ENCODE data around the gene CEP162. TPM values are rescaled to one million over a fixed set of nuclear protein-coding genes. Genes with fewer than 3 reads are reported as not detected.
"Not testable (repeated sequence)": the region's sequence is repeated elsewhere in the genome, so short reads cannot be mapped to it uniquely, and the experiment has no call there.

Gene CEP162
- total RNA-seq = 1 to 10 TPM; 8.0 to 8.5 TPM
- long read RNA-seq, partial matches to known transcripts = 0 of 2 reads
- long read RNA-seq, other reads (novel, unspliced or antisense) = 2 of 2 reads

DNA sequence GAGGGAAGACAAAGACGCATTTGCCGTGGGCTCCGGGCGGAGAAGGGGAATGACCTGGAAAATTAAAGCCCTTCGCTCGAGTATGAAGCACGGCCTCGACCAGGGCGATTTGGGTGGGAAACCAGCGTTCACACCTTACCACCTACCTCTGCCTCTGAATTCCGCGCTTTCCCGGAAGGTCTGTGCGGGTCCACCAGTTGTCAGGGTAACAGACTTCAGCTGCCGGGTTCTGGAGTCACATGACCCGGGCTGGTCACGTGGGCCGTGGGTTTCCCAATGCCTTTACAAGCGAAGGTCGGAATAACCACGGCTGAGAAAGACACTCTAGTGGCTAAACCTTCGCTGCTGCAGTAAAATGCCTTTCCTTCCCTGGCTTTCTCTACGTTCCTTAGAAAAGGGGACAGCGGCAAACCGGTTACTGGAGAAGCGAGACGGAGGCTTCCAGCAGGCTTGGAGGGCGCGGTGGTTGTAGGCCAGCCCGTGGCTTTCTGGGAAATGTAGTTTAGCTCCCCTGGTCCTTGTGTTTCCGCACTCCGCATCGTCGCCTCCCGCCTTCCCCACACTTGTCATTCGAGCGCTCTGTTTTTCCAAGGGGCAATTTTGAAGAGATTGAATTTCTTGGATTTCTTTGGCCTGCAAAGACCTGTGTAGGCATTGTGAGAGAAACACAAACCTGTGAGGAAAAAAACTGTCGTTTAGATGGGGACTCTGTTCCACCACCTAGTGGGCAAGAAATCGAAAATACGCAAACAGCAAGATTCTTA is at the start of gene CEP162:
Gene CEP162 (minus strand): TSS at position 210 of the 764 bp plus-strand sequence. CDS start 1,250 bp downstream, outside the sequence.
- intact Hi-C loops (cut with DNase I, micrococcal nuclease) = no loop called here
- DNase-seq (peak; percentile 93 to 96), ATAC-seq (peak; percentile 98)

DNA sequence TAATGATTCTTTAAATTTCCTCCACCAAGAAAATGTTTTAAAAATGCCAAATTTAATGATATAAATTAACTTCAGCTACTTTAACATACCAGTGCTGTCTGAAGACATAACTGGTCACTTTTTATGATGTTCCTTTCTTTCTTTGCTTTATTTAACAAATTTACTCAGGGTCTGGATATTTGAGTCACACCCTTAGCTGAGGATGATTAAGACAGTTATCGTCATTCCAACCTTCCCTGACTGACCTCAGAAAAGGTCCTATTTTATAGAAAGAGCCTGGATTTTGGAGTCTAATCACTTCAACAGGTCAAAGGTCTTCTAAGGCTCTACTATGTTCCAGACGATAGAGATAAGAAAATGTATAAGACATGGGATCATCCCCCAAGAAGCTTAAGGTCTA is 47.4 kb upstream of the CEP162 start:
- DNase-seq = no peak
- ATAC-seq = no peak
- intact Hi-C loops (cut with DNase I, micrococcal nuclease) = no loop called here

DNA sequence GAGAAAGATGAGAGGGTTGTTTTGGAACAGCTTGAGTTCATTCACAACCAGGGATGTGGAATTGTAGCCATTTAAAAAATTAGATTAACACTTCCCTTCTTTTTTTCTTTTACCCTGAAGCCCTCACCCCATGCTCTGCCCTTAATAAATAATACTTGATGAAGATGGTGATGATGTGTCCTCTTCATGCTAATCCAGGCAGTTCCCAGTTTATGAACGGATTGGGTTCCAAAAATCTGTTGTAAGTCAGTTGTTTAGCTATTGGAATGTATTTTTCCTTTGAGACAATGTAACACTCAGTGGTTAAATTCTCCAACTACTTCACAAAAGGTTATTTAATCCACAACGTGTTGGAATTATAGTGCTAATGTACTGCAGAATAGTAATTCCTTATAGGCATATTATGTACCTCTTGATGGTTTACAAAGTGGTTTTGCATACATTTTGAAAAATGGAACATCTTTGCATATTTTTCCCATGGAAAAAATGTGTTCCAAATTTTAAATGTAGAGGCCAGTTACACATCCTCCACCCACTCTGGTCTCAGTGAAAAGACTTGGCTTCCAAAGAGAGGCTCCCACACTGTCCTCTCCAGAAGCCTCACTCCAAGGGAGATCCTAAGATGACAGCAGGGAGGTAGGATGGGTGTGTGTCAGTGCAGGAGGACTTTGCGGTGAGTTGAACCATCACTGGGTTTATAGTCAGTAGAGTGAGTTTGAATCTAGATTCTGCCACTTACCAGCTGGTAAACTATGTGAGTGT is 45.8 kb upstream of the CEP162 start:
- no peak for ATAC-seq
- intact Hi-C loops (cut with DNase I, micrococcal nuclease) = no loop called here

DNA sequence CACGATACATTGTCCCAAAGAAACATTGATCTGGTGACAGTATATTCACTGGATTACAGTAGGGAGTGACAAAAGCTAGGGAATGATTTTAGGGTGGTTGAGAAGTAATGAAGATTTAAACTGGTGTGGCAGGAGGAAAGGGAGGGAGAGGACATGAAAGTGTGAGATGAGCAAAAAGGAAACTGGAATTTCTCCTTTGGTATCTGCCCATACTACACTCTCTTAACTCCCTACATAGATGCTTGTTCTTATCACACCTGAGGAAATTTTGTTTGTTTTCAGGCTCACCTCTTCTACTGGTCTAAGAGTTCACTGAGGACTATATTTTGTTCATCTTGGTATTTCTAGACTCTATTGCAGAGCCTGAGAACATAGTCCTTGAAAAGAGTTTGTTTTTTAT is 44.9 kb upstream of the CEP162 start:
- ATAC-seq (no peak), DNase-seq (no peak)
- intact Hi-C loops (cut with DNase I, micrococcal nuclease) = no loop called here

More for the DNA sequence above, 45.8 kb upstream of the CEP162 start:
- no peak for DNase-seq

DNA sequence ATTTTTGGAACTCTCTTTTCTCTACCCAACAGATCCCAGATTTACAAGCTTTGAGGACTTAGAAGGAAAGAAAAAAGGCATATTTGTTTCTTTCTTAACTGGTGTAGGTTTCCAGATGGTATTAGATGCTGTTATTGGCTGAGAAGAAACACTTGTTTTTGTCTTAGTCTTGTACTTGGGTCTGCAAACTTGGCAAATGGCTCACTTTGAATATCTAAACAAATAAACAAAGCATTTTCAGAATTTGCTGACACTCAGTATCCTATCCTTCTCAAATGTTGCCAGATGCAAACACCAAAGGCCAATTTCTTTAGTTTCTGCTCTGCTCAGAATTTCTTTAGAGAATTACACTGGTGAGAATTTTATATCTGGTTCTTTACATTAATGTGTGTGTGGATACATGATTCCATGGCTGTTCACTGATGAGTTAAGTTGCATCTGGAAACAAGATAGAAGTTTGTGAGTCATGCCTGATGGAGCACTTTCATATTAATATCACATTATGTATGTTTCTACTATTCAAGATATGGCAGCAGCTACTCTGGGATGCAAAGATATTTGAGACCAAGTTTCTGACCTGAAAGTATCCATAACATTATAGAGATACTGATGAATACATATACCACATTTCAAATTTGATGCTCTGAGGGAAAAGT is 43.7 kb upstream of the CEP162 start:
- ATAC-seq = no peak
- intact Hi-C loops (cut with DNase I, micrococcal nuclease) = no loop called here

DNA sequence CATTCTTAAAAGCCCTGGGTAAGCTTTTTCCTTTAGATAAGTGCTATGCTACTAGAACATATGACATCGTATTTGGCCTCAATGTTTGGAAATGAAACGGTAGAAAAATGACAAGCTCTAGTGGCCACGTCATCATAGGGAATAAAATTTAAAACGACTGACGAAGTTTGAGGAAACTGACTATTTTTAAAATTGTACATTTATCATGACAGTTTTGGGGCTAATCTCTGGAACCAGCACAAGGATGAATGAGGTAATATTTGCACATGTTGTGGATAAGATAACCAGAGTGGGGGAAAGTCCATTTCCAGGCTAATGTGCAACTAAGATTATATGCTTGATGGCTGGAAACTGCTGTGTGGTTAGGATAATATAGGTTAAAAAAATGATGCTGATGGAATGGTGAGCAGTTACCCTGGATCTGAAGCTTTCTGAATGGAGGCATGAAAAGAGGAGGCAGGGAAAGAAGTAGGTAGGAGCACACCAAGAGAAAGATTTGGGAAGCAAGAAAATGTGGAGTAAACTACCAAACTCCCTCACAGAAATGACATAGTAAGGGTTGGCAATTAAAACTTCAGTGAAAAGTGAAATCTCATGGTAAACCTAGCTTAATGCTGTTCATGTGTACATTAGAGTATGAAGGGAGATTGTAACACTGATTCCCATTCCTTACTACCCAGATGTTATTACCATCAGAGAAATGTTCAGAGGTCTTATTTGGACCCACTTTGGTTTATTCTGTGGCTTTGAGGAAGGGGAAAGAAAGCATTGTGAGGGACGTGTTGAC is 42.7 kb upstream of the CEP162 start:
- DNase-seq (no peak), ATAC-seq (no peak)
- intact Hi-C loops (cut with DNase I, micrococcal nuclease) = no loop called here

More for the DNA sequence above, 43.7 kb upstream of the CEP162 start:
- DNase-seq = no peak

DNA sequence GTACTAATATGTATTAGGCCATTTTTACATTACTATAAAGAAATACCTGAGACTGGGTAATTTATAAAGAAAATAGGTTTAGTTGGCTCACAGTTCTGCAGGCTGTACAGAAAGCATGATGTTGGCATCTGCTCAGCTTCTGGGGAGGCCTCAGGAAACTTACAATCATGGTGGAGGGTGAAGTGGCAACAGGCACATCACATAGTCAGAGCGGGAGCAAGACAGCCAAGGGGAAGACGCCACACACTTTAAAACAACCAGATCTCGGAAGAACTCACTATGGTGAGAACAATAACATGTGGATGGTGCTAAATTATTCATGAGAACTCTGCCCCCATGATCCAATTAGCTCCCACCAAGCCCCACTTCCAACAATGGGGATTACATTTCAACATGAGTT is 41.3 kb upstream of the CEP162 start:
- ATAC-seq (no peak), DNase-seq (no peak)
- intact Hi-C loops (cut with DNase I, micrococcal nuclease) = no loop called here

DNA sequence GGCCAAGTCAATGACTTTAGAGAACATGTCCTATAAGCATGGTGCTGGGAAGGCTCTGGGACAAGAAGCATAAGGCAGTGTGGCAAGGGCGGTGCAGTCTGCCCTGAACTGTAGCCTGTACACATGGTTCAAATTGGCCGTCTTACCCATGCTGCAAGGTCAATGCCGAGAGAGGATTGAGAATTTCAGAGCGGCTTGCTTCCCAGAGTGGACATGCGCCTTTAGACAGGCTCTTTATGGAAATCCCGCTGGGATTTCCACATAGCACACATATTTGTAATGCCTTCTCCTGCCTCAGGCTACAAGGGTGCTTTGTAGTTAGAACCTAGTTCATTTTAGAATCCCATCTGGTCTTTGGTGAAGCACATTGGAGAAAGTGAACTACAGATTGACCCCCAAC is 36.1 kb upstream of the CEP162 start:
- DNase-seq (no peak), ATAC-seq (no peak)
- intact Hi-C loops (cut with DNase I, micrococcal nuclease) = no loop called here

GRCh38 chr6:84260926-84261325 is 33.5 kb upstream of the CEP162 start:
- ATAC-seq (no peak), DNase-seq (no peak)
- intact Hi-C loops (cut with DNase I, micrococcal nuclease) = no loop called here

DNA sequence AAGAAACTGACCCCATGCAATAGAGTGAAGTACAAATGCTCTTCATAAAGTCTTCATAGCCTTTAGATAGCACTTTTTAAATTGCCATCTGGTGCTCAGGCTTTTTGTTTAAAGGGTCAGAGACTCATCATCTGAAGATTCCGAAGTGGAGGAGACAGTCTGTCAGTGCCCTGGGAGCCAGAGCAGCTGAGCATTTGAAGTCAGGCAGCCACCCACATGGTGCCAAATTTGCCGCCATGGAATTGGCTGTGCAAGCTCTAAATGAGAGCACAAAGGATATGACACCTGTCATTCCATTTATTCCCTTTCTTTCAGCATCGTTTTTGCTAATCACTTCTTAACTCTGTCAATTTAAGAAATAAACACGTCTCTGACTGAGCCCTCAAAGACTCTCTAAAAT is 32.8 kb upstream of the CEP162 start:
- ATAC-seq (no peak), DNase-seq (no peak)
- intact Hi-C loops (cut with DNase I, micrococcal nuclease) = no loop called here

- ATAC-seq = no peak
- DNase-seq = no peak
- intact Hi-C loops (cut with DNase I, micrococcal nuclease) = no loop called here
Measured at GRCh38 chr6:84258866-84259265, 31.4 kb upstream of the CEP162 start.

- DNase-seq = no peak
- intact Hi-C loops (cut with DNase I, micrococcal nuclease) = no loop called here
- ATAC-seq = no peak
Measured at GRCh38 chr6:84258268-84258667, 30.8 kb upstream of the CEP162 start.

- no peak for DNase-seq
- no peak for ATAC-seq
- intact Hi-C loops (cut with DNase I, micrococcal nuclease) = no loop called here
Measured at GRCh38 chr6:84255641-84256040, 28.2 kb upstream of the CEP162 start.

DNA sequence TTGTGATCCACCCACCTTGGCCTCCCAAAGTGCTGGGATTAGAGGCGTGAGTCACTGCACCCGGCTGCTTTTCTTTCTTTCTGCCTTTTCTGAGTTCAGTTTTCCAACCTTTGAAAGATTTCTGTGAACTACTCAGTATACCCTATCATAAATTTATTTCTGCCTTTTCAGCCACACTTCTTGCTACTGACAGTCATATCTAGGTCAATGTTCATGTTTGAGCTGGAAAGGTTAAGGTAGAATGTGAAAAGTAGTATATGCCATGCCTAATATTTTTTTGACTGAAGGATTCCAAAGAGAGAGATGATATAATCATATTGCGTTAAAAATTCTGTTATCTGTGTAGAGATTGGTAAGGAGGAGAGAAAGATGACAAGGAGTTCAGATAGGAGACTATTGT is 25.9 kb upstream of the CEP162 start:
- ATAC-seq (no peak), DNase-seq (no peak)
- intact Hi-C loops (cut with DNase I, micrococcal nuclease) = no loop called here

DNA sequence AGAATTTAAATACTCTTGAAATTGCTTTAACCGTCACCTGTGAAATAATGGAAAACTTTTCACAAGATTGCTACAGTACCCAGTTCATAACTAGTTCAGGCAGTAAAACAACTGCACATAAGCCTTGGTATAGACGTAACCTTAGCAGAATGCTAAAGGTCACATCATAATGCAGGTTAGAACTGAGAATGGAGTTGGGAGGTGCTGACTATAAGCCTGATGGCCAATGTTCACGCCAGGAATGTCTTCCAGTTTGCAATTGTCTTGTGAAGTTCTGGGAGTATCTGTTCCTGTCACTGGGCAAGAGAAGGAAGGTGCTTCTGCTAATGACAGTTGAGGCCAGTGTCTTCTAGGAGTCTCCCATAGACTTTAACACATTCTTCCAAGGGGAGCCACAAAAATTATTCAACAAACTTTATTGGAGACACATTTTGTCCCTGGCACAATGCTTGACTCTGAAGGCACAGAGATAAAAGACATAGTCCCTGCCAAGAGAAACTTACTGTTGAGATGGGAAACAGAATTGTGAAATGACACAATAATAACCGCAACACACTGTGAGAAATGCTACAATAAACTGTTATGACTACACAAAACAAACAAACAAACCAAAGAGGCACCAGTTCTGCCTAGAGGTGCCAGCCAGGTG is 24.6 kb upstream of the CEP162 start:
- DNase-seq = no peak
- ATAC-seq = no peak
- intact Hi-C loops (cut with DNase I, micrococcal nuclease) = no loop called here

GRCh38 chr6:84249724-84250123 is 22.3 kb upstream of the CEP162 start:
- no peak for DNase-seq
- ATAC-seq = no peak
- intact Hi-C loops (cut with DNase I, micrococcal nuclease) = no loop called here

DNA sequence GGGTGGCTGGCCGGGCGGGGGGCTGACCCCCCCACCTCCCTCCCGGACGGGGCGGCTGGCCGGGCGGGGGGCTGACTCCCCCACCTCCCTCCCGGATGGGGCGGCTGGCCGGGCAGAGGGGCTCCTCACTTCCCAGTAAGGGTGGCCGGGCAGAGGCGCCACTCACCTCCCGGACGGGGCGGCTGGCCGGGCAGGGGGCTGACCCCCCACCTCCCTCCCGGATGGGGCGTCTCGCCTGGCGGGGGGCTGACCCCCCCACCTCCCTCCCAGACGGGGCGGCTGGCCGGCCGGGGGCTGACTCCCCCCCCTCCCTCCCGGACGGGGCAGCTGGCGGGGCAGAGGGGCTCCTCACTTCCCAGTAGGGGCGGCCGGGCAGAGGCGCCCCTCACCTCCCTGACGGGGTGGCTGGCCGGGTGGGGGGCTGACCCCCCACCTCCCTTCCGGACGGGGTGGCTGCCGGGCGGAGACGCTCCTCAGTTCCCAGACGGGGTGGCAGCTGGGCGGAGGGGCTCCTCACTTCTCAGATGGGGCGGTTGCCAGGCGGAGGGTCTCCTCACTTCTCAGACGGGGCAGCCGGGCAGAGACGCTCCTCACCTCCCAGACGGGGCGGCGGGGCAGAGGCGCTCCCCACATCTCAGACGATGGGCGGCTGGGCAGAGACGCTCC is 17.1 kb upstream of the CEP162 start:
- DNase-seq; ATAC-seq; intact Hi-C loops (cut with DNase I, micrococcal nuclease): not testable (repeated sequence)

GRCh38 chr6:84243240-84243639 is 15.8 kb upstream of the CEP162 start:
- ATAC-seq (no peak), DNase-seq (no peak)
- intact Hi-C loops (cut with DNase I, micrococcal nuclease) = no loop called here

All from left colon (tissue), 2 donors.